HG02571 (cell line): Measurements from ENCODE around the gene PPP1R9A.
"Not testable (repeated sequence)": the region's sequence is repeated elsewhere in the genome, so short reads cannot be mapped to it uniquely, and the experiment has no call there.

Experiments used
- ATAC-seq: cut with Tn5 transposase; IDR thresholded peaks from one replicate; pipeline ENCODE4 v1.9.1; 2021; ENCODE audit warnings: mild to moderate bottlenecking, moderate library complexity; ENCODE audit not compliant: unreplicated experiment

Gene PPP1R9A

GRCh38 chr7:94972296-94972695 lies 64.9 kb downstream of the PPP1R9A start:
- no peak for ATAC-seq

- ATAC-seq, result no peak
Measured at GRCh38 chr7:94973844-94974243, 66.5 kb downstream of the PPP1R9A start.

- no peak for ATAC-seq
Measured at GRCh38 chr7:94974423-94974822, 67.0 kb downstream of the PPP1R9A start.

- no peak for ATAC-seq
Measured at GRCh38 chr7:94975336-94975735, 67.9 kb downstream of the PPP1R9A start.

GRCh38 chr7:94980418-94981142 lies 73.2 kb downstream of the PPP1R9A start:
- ATAC-seq, result no peak

- ATAC-seq, result no peak
Measured at GRCh38 chr7:94995921-94996320, 88.5 kb downstream of the PPP1R9A start.

GRCh38 chr7:94996369-94996768 lies 89.0 kb downstream of the PPP1R9A start:
- ATAC-seq, result no peak

GRCh38 chr7:94997547-94997946 lies 90.2 kb downstream of the PPP1R9A start:
- ATAC-seq, result no peak

- ATAC-seq, result no peak
Measured at GRCh38 chr7:94998266-94999068, 91.1 kb downstream of the PPP1R9A start.

- no peak for ATAC-seq
Measured at GRCh38 chr7:94999069-94999351, 91.6 kb downstream of the PPP1R9A start.

- ATAC-seq, result not testable (repeated sequence)
Measured at GRCh38 chr7:94999601-95000000, 92.2 kb downstream of the PPP1R9A start.

- ATAC-seq, result no peak
Measured at GRCh38 chr7:95001258-95001657, 93.9 kb downstream of the PPP1R9A start.

GRCh38 chr7:95001815-95002561 lies 94.6 kb downstream of the PPP1R9A start:
- no peak for ATAC-seq

- ATAC-seq, result no peak
Measured at GRCh38 chr7:95002775-95003174, 95.4 kb downstream of the PPP1R9A start.

GRCh38 chr7:95004618-95005247 lies 97.3 kb downstream of the PPP1R9A start:
- no peak for ATAC-seq

GRCh38 chr7:95006010-95006409 lies 98.6 kb downstream of the PPP1R9A start:
- no peak for ATAC-seq

GRCh38 chr7:95008773-95009172 lies 101.4 kb downstream of the PPP1R9A start:
- not testable (repeated sequence) for ATAC-seq

- ATAC-seq, result no peak
Measured at GRCh38 chr7:95011146-95011928, 103.9 kb downstream of the PPP1R9A start.

GRCh38 chr7:95011995-95012394 lies 104.6 kb downstream of the PPP1R9A start:
- ATAC-seq, result no peak

GRCh38 chr7:95018021-95018420 lies 110.6 kb downstream of the PPP1R9A start:
- ATAC-seq, result no peak

GRCh38 chr7:95026018-95026417 lies 118.6 kb downstream of the PPP1R9A start:
- no peak for ATAC-seq
